HUES6 (cell line): ENCODE data around the gene WDR53.
"Not testable (repeated sequence)": the region's sequence is repeated elsewhere in the genome, so short reads cannot be mapped to it uniquely, and the experiment has no call there.

ENCODE experiments used
- H3K27ac ChIP-seq: 2 replicates; pipeline ENCODE4 v1.7.0; 2013; ENCODE audit warnings: low read depth, mild to moderate bottlenecking, low read length, inconsistent platforms
- H3K27me3 ChIP-seq: 2 replicates; pipeline ENCODE4 v1.6.1; 2013; ENCODE audit warnings: low read length; ENCODE audit not compliant: control insufficient read depth, insufficient read depth
- H3K36me3 ChIP-seq: 2 replicates; pipeline ENCODE4 v1.6.1; 2013; ENCODE audit warnings: low read length; ENCODE audit not compliant: control insufficient read depth, insufficient read depth
- H3K4me1 ChIP-seq: 2 replicates; pipeline ENCODE4 v1.6.1; 2013; ENCODE audit warnings: low read length; ENCODE audit not compliant: control insufficient read depth, insufficient read depth
- H3K4me3 ChIP-seq: 2 replicates; pipeline ENCODE4 v1.5.1; 2013; ENCODE audit warnings: low read depth, low read length
- H3K9ac ChIP-seq: one replicate; pipeline ENCODE4 v1.6.1; 2013; ENCODE audit warnings: mild to moderate bottlenecking, low read length
- H3K9me3 ChIP-seq: 2 replicates; pipeline ENCODE4 v1.6.1; 2013; ENCODE audit warnings: low read depth, low read length; ENCODE audit not compliant: control insufficient read depth, insufficient read depth

WDR53 gene

DNA sequence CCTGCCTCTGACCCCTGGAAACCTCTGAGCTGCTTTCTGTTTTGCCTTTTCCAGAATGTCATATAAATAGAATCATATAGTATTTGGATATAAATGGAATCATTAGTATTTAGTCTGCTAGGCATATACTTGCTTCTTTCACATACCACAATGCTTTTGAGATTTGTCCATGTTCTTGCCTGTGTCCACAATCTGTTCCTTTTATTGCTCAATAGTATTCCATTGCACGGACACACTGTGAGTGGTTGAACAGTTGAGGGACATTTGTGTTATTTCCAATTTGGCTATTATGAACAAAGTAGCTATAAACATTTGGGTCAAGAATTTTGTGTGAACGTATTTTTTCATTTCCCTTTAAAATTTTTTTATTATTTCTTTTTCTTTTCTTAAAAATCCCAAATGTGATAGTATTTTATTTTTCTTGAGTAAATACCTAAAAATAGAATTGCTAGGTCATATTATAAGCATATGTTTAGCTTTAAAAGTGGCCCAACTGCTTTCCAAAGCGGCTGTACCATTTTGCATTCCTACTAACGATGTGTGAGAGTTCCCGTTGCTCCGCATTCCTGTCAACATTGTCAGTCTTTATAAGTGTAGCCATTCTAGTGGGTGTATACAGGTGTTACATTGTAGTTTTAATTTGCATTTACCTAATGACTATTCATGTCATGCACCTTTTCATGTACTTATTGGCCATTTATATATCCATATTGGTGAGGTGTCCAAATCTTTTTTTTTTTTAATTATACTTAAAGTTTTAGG lies 26.5 kb downstream of the WDR53 start:
- Histone ChIP-seq H3K9ac (no peak overlapping the region), H3K36me3 (no peaks in the 10 kb centered on the region), H3K9me3 (peaks cover 5% of the 10 kb centered on the region; the same call in 1 of the 2 replicates), H3K4me3 (no peak overlapping the region), H3K4me1 (no peaks in the 10 kb centered on the region), H3K27ac (no peak overlapping the region), H3K27me3 (no peaks in the 10 kb centered on the region)

DNA sequence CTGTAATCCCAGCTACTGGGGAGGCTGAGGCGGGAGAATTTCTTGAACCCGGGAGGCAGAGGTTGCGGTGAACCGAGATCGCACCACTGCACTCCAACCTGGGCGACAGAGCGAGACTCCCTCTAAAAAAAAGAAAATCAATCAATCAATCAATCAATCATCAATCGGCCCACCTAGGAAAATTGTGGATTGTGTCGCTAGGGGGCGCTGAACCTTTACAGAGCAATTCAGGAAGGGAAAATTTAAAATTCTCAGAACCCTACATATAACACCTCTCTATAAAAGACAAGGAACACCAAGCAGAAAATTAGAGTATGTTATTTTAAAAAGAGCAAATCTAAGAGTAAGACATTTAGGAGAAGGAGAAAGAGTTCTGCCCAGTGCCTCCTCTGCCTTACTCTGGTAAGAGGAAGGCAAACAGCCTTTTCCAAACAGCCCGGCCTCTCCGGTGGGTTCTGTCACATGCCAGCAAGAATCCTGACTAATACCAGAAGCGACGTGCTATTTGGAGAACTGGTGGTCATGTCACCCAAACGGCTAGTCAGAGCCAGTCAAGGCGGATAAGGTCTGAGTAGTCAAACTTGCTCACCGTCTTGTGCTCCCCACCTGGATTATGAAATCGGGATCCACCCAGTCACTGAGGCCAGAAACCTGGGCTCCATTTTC lies 30.9 kb downstream of the WDR53 start:
- no peaks in the 10 kb centered on the region for H3K36me3 ChIP-seq

GRCh38 chr3:196533260-196533681 lies 35.1 kb downstream of the WDR53 start:
- Histone ChIP-seq H3K36me3 (no peaks in the 10 kb centered on the region), H3K4me3 (no peak overlapping the region), H3K27me3 (no peaks in the 10 kb centered on the region), H3K27ac (no peak overlapping the region), H3K9me3 (peaks cover 13% of the 10 kb centered on the region), H3K4me1 (no peaks in the 10 kb centered on the region; the same call in 1 of the 2 replicates), H3K9ac (no peak overlapping the region)

More for the DNA sequence above, 30.9 kb downstream of the WDR53 start:
- no peak overlapping the region for H3K27ac ChIP-seq
- no peaks in the 10 kb centered on the region for H3K4me1 ChIP-seq
- no peak overlapping the region for H3K9ac ChIP-seq
- no peaks in the 10 kb centered on the region for H3K27me3 ChIP-seq
- H3K9me3 ChIP-seq, result peaks cover 4% of the 10 kb centered on the region; the same call in 1 of the 2 replicates
- no peak overlapping the region for H3K4me3 ChIP-seq

DNA sequence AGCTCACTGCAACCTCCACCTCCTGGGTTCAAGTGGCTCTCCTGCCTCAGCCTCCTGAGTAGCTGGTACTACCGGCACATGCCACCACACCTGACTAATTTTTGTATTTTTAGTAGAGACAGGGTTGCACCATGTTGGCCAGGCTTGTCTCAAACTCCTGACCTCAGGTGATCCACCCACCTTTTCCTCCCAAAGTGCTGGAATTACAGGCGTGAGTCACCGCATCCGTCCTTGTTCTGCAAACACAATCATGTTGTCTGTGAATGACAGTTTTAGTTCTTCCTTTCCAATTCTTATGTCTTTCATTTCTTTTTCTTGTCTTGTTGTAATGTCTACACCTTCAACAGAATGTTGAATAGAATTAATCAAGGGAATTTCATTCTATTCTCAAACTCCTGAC lies 36.9 kb downstream of the WDR53 start:
- Histone ChIP-seq H3K36me3 (no peaks in the 10 kb centered on the region), H3K9me3 (peaks cover 13% of the 10 kb centered on the region), H3K27ac (no peak overlapping the region), H3K9ac (no peak overlapping the region), H3K27me3 (no peaks in the 10 kb centered on the region), H3K4me3 (no peak overlapping the region), H3K4me1 (no peaks in the 10 kb centered on the region; the same call in 1 of the 2 replicates)

DNA sequence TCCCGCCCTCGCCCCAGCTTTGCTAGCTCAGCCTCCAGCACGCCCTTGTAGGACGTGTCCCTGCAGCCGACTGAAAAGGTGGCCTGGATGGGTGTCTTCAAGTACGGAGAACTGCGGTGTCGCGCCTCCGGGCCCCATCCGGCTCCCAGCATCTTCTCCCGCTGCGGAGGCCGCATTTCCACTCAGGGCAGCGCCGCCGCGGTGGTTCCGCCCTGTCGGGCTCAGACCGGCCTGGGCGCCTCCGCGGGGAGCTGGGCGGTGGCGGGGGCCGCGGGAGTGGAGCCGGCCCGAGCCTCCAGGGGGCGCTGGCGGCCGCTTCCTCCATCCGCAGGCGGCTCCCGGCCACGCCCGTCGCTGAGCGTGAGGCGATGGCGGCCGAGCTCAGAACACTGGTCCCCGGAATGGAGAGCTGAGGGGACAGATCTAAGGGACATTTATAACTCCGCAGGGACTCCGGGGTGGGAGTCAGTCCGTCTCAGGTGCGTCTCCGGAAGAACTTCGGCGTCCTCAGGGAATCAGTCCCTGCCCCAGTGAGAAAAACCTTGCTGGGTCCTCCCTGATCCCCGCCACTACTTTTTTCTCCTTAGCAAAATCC lies 39.6 kb downstream of the WDR53 start:
- H3K27ac ChIP-seq, result no peak overlapping the region; the same call in 1 of the 2 replicates
- peak overlapping the region; percentile 67 for H3K4me3 ChIP-seq
- peak overlapping the region; percentile 83 for H3K9ac ChIP-seq
- H3K27me3 ChIP-seq, result no peaks in the 10 kb centered on the region
- H3K4me1 ChIP-seq, result no peaks in the 10 kb centered on the region; the same call in 1 of the 2 replicates
- H3K9me3 ChIP-seq, result peaks cover 13% of the 10 kb centered on the region
- no peaks in the 10 kb centered on the region for H3K36me3 ChIP-seq

DNA sequence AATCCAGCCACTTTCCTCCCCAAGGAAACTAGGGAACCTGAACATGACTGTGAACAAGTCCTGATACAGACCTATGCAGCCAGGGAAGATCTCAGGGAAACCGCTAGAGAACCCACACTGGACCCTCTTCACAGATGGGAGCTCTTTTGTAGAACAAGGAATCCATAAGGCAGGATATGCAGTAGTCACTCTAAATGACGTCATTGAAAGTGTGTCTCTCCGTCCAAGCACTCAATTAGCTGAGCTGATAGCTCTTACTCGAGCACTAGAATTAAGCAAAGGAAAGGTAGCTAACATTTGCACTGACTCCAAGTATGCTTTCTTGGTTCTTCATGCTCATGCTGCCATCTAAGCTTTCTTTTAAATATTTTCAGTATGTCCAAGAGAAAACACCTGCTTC lies 43.2 kb downstream of the WDR53 start:
- H3K4me1 ChIP-seq, result no peaks in the 10 kb centered on the region; the same call in 1 of the 2 replicates
- peaks cover 25% of the 10 kb centered on the region for H3K9me3 ChIP-seq
- H3K36me3 ChIP-seq, result no peaks in the 10 kb centered on the region
- no peak overlapping the region for H3K9ac ChIP-seq
- no peaks in the 10 kb centered on the region for H3K27me3 ChIP-seq
- no peak overlapping the region for H3K4me3 ChIP-seq
- no peak overlapping the region for H3K27ac ChIP-seq

DNA sequence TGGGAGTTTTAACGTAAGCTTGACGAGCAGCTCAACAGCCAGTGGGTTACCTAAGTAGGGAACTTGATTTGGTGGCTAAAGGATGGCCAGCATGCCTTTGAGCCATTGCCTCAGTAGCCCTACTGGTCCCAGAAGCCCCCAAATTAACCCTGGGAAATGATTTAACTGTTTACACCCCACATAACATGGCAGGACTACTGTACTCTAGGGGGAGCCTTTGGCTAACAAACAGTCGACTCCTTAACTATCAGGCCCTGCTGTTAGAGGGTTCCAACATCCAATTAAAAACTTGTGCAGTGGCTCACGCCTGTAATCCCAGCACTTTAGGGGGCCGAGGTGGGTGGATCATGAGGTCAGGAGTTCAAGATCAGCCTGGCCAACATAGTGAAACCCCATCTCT lies 43.8 kb downstream of the WDR53 start:
- Histone ChIP-seq H3K27ac (no peak overlapping the region), H3K9ac (no peak overlapping the region), H3K27me3 (no peaks in the 10 kb centered on the region), H3K9me3 (peaks cover 31% of the 10 kb centered on the region), H3K4me3 (no peak overlapping the region), H3K36me3 (no peaks in the 10 kb centered on the region), H3K4me1 (no peaks in the 10 kb centered on the region; the same call in 1 of the 2 replicates)

GRCh38 chr3:196523841-196524240 lies 44.5 kb downstream of the WDR53 start:
- Histone ChIP-seq H3K27me3 (no peaks in the 10 kb centered on the region), H3K4me3 (no peak overlapping the region), H3K27ac (no peak overlapping the region), H3K4me1 (peaks cover 2% of the 10 kb centered on the region; the same call in 1 of the 2 replicates), H3K36me3 (no peaks in the 10 kb centered on the region), H3K9me3 (peaks cover 38% of the 10 kb centered on the region), H3K9ac (no peak overlapping the region)

DNA sequence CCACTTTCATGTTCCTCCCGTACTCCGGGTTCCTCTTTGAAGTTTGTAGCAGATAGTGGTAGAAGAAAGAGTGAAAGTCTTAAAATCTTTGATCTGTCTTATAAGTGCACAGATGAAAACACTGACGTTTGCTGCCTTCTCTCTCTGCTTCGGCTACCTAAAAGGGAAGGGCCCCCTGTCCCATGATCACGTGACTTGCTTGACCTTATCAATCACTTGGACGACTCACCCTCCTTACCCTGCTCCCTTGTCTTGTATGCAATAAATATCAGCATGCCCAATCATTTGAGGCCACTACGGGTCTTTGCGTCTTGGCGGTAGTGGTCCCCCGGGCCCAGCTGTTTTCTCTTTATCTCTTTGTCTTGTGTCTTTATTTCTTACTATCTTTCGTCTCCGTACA lies 47.1 kb downstream of the WDR53 start:
- H3K27me3 ChIP-seq, H3K36me3 ChIP-seq, H3K4me3 ChIP-seq, H3K27ac ChIP-seq, H3K9ac ChIP-seq: not testable (repeated sequence)
- H3K9me3 ChIP-seq, result peaks cover 49% of the 10 kb centered on the region
- peaks cover 11% of the 10 kb centered on the region for H3K4me1 ChIP-seq

DNA sequence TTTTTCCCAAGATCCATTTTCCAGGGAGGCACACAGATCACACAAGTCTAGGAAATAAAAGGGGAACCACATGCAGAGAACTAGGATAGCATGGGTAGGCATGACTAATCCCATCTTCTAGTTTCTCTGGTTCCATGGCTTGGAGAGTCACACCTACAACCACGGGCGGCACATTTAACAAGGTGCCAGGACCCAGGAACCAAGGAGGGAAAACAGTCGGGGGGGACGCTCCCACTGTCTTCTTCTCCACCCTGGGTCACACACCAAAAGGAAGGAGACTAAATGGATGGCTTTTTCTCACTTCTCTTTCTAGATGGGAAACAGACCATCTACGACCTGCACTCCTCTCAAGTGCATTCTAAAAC lies 48.7 kb downstream of the WDR53 start:
- no peak overlapping the region for H3K27ac ChIP-seq
- no peaks in the 10 kb centered on the region for H3K27me3 ChIP-seq
- H3K36me3 ChIP-seq, result no peaks in the 10 kb centered on the region
- H3K9me3 ChIP-seq, result peaks cover 49% of the 10 kb centered on the region
- H3K9ac ChIP-seq, result no peak overlapping the region
- H3K4me3 ChIP-seq, result no peak overlapping the region
- peaks cover 11% of the 10 kb centered on the region for H3K4me1 ChIP-seq
